Esophagus muscularis mucosa (tissue), 4 donors: ENCODE data around the gene TLE6.

Experiments
- EP300 ChIP-seq: sonication (generic); formaldehyde crosslinking; IDR thresholded peaks from one replicate; pipeline ENCODE4 v1.6.1; 2017; ENCODE audit warnings: antibody characterized with exemption
- POLR2A ChIP-seq: fragments of 450-650 bp; IDR thresholded peaks from one replicate; pipeline ENCODE4 v1.6.1; 2017; ENCODE audit warnings: antibody characterized with exemption, moderate library complexity, mild to moderate bottlenecking, low read depth
- POLR2AphosphoS5 ChIP-seq, 2 donors: sonication (generic); formaldehyde crosslinking; IDR thresholded peaks; one replicate each; pipeline ENCODE4 v1.6.1; 2017; ENCODE audit warnings: antibody characterized with exemption in 2 of 2
- TF ChIP-seq, protein P1 (sequence below), 3 experiments: fragments of 200-600 bp in 2 of 3; fragments of 450-650 bp in 1 of 3; sonication (generic) in 2 of 3; IDR thresholded peaks; one replicate each; pipeline ENCODE4 v1.5.1; 2017 to 2019; ENCODE audit warnings: antibody characterized with exemption in 3 of 3, mild to moderate bottlenecking in 2 of 3, moderate library complexity in 1 of 3

DNA sequence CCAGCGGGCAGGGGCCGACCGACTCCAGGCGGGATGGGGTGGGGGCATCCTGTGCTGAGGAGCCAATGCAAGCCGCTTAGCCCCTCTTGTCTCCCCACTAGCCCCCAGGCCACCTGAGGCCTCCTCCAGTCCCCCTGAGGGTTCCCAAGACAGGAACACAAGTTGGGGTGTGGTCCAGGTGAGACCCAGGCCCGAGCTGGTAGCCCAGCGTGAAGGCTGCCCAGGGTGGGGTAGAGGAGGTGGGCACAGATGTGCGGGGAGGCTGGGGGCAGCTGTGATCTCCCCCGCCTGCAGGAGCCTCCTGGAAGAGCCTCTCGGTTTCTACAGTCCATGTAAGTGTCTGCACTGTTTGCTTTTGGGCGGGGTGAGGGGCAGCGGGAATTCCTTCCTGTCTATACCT is 10.4 kb downstream of the TLE6 start:
- TF ChIP-seq, protein P1, sequence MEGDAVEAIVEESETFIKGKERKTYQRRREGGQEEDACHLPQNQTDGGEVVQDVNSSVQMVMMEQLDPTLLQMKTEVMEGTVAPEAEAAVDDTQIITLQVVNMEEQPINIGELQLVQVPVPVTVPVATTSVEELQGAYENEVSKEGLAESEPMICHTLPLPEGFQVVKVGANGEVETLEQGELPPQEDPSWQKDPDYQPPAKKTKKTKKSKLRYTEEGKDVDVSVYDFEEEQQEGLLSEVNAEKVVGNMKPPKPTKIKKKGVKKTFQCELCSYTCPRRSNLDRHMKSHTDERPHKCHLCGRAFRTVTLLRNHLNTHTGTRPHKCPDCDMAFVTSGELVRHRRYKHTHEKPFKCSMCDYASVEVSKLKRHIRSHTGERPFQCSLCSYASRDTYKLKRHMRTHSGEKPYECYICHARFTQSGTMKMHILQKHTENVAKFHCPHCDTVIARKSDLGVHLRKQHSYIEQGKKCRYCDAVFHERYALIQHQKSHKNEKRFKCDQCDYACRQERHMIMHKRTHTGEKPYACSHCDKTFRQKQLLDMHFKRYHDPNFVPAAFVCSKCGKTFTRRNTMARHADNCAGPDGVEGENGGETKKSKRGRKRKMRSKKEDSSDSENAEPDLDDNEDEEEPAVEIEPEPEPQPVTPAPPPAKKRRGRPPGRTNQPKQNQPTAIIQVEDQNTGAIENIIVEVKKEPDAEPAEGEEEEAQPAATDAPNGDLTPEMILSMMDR (IDR thresholded peaks at IDR 0.05), result no peak
- no peak for TF ChIP-seq EP300
- TF ChIP-seq POLR2AphosphoS5 (IDR thresholded peaks at IDR 0.05), result no peak
- no peak for TF ChIP-seq POLR2A
